D721Med (cell line): Measurements from ENCODE around the gene NKD2.
"Not testable (repeated sequence)": the region's sequence is repeated elsewhere in the genome, so short reads cannot be mapped to it uniquely, and the experiment has no call there.

Experiments
- DNase-seq: peaks from one replicate; pipeline ENCODE4 v3.0.0; 2011; ENCODE audit warnings: low spot score; ENCODE audit not compliant: insufficient read length
- FAIRE-seq: peaks from 2 replicates; lab custom pipeline; 2011; peaks lifted over from hg19 to GRCh38; lab: Jason Lieb, UNC
- CTCF ChIP-seq: IDR thresholded peaks from 2 replicates; pipeline ENCODE4 v1.5.1; 2012; ENCODE audit warnings: mild to moderate bottlenecking, control low read depth; ENCODE audit not compliant: insufficient read depth; ENCODE audit errors: missing control alignments

NKD2 gene

GRCh38 chr5:1018596-1018995 is 10.0 kb downstream of the NKD2 start:
- FAIRE-seq (no peak), DNase-seq (no peak)
- no peak for TF ChIP-seq CTCF

GRCh38 chr5:1019001-1019905 is 10.7 kb downstream of the NKD2 start:
- TF ChIP-seq CTCF, result no peak
- FAIRE-seq, result no peak
- DNase-seq, result no peak

GRCh38 chr5:1020452-1020961 is 11.9 kb downstream of the NKD2 start:
- no peak for FAIRE-seq
- DNase-seq, result no peak
- TF ChIP-seq CTCF, result no peak

GRCh38 chr5:1021136-1021968 is 12.8 kb downstream of the NKD2 start:
- FAIRE-seq, result no peak
- peak; percentile 6 for DNase-seq
- TF ChIP-seq CTCF, result no peak

- FAIRE-seq, DNase-seq: not testable (repeated sequence)
Measured at GRCh38 chr5:1021969-1022336, 13.4 kb downstream of the NKD2 start.

GRCh38 chr5:1026700-1027621 is 18.4 kb downstream of the NKD2 start:
- TF ChIP-seq CTCF, result no peak

More at GRCh38 chr5:1026700-1027621, 18.4 kb downstream of the NKD2 start:
- no peak for FAIRE-seq
- DNase-seq, result peak; percentile 8
